Glutamatergic neuron (in vitro differentiated cells): ENCODE measurements around the gene PLD1. TPM values are rescaled to one million over a fixed set of nuclear protein-coding genes. Genes with fewer than 3 reads are reported as not detected.

Source experiments
- DNase-seq: peaks from one replicate; pipeline ENCODE4 v3.0.0; 2022
- H3K27ac Mint-ChIP-seq: one replicate; pipeline ENCODE4 v1.8.0; 2020; ENCODE audit warnings: mild to moderate bottlenecking, mixed read lengths, inconsistent platforms; ENCODE audit not compliant: unreplicated experiment
- H3K27me3 Mint-ChIP-seq: one replicate; pipeline ENCODE4 v1.8.0; 2020; ENCODE audit warnings: mild to moderate bottlenecking, moderate library complexity, mixed read lengths, inconsistent platforms; ENCODE audit not compliant: unreplicated experiment
- H3K36me3 Mint-ChIP-seq: one replicate; pipeline ENCODE4 v1.8.0; 2020; ENCODE audit warnings: mild to moderate bottlenecking, mixed read lengths, inconsistent platforms; ENCODE audit not compliant: unreplicated experiment
- H3K4me1 Mint-ChIP-seq: one replicate; pipeline ENCODE4 v1.8.0; 2020; ENCODE audit warnings: mild to moderate bottlenecking, low read depth, mixed read lengths, inconsistent platforms; ENCODE audit not compliant: unreplicated experiment
- H3K4me3 Mint-ChIP-seq: one replicate; pipeline ENCODE4 v1.8.0; 2020; ENCODE audit warnings: mild to moderate bottlenecking, mixed read lengths, inconsistent platforms; ENCODE audit not compliant: unreplicated experiment
- H3K9me3 Mint-ChIP-seq: one replicate; pipeline ENCODE4 v1.8.0; 2020; ENCODE audit warnings: mild to moderate bottlenecking, moderate library complexity, mixed read lengths, inconsistent platforms; ENCODE audit not compliant: unreplicated experiment
- total RNA-seq: library from RNA; stranded (reverse); fragmentation: NEBNext Ultra II Directional; extraction: Animal tissue kit (Norgen Biotek cat#: 25700); gene quantifications from one replicate; pipeline ENCODE4 v1.2.1, GENCODE V29; 2021; ENCODE audit not compliant: unreplicated experiment
- TF ChIP-seq, protein P1 (sequence below): fragments of 200-600 bp; sonication (generic); IDR thresholded peaks from one replicate; pipeline ENCODE4 v1.5.0; 2021; ENCODE audit not compliant: partially characterized antibody, unreplicated experiment

The PLD1 gene
- total RNA-seq, 1 donor from 2014 or later, result 0.61 TPM

DNA sequence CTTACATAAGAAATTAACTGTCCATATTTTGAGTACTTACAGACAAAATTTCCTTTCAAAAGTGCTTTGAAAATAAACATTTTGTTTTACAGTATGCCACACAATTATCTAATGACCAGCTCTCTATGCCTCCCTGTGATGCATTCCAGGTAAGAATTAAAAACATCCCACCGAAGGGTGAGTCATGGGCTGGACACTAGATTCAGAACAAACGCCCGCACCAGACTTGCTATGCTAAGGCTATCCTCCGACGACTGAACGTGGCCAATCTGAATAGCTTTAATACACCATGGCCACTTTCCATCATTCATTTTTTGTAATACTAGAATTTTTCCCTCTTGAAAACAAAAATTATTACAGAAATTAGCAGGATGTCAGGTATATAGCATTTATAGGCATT lies 210.3 kb downstream of the PLD1 start:
- Mint-ChIP-seq H3K4me3 (no peak overlapping the region), H3K9me3 (no peaks in the 10 kb centered on the region), H3K4me1 (peaks cover 2% of the 10 kb centered on the region), H3K27ac (no peak overlapping the region), H3K27me3 (no peaks in the 10 kb centered on the region), H3K36me3 (no peaks in the 10 kb centered on the region)
- no peak for DNase-seq
- TF ChIP-seq, protein P1, sequence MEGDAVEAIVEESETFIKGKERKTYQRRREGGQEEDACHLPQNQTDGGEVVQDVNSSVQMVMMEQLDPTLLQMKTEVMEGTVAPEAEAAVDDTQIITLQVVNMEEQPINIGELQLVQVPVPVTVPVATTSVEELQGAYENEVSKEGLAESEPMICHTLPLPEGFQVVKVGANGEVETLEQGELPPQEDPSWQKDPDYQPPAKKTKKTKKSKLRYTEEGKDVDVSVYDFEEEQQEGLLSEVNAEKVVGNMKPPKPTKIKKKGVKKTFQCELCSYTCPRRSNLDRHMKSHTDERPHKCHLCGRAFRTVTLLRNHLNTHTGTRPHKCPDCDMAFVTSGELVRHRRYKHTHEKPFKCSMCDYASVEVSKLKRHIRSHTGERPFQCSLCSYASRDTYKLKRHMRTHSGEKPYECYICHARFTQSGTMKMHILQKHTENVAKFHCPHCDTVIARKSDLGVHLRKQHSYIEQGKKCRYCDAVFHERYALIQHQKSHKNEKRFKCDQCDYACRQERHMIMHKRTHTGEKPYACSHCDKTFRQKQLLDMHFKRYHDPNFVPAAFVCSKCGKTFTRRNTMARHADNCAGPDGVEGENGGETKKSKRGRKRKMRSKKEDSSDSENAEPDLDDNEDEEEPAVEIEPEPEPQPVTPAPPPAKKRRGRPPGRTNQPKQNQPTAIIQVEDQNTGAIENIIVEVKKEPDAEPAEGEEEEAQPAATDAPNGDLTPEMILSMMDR, result no peak

DNA sequence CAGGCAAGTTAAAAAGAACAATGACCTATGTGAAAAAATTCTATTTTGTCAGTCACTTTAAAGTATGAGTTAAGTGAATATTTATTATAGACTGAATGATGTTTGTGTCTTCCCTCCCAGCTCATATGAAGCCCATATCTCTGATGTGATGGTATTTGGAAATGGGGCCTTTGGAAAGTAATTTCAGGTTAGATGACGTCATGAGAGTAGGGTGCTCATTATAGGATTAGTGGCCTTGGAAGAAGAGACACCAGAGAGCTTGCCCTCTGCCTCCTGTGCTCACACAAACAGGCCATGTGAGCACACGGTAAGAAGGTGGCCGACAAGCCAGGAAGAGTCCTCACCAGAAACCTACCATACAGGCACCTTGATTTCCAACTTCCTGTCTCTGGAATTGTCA lies 211.3 kb downstream of the PLD1 start:
- no peak for DNase-seq
- H3K9me3 Mint-ChIP-seq, result no peaks in the 10 kb centered on the region
- TF ChIP-seq, protein P1, result no peak
- H3K27me3 Mint-ChIP-seq, result no peaks in the 10 kb centered on the region
- no peak overlapping the region for H3K4me3 Mint-ChIP-seq
- no peak overlapping the region for H3K27ac Mint-ChIP-seq
- H3K36me3 Mint-ChIP-seq, result no peaks in the 10 kb centered on the region
- H3K4me1 Mint-ChIP-seq, result no peaks in the 10 kb centered on the region

DNA sequence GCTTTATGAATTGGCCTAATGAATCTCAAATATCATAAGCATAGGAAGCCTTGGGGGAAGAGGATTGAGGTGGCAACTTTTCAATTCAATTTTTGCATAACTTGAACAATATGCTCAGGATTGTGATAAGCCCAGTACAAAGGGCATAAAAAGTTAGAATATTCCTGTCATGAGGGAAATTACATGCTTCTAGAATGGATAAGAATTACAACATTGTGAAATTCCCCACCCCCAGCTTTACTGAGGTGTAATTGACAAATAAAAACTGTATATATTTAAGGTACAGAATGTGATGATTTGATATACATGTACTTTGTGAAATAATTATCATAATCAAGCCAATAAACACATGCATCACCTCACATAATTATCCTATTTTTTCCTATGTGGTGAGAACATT lies 217.5 kb downstream of the PLD1 start:
- H3K4me3 Mint-ChIP-seq, result no peak overlapping the region
- no peak for DNase-seq
- H3K27ac Mint-ChIP-seq, result no peak overlapping the region
- TF ChIP-seq, protein P1, result no peak
- no peaks in the 10 kb centered on the region for H3K27me3 Mint-ChIP-seq
- H3K9me3 Mint-ChIP-seq, result no peaks in the 10 kb centered on the region
- no peaks in the 10 kb centered on the region for H3K36me3 Mint-ChIP-seq
- H3K4me1 Mint-ChIP-seq, result no peaks in the 10 kb centered on the region

DNA sequence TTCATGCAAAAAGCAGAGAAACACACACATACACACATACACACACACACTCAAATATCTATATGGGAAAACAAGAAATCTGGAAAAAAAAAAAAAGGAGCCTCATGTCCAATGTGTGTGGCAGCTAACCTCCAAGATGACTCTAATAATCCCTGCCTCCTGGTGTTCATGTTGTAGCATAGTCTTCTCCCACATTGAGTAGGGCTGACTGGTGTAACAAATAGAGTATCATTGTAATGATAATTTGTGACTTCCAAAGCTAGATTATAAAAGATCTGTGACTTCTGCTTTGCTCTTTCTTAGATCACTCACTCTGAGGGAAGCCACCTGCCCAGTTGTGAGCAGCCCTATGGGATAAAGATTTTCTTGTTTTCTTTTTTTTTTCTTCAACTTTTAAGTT lies 219.2 kb downstream of the PLD1 start:
- Mint-ChIP-seq H3K4me3 (no peak overlapping the region), H3K27me3 (no peaks in the 10 kb centered on the region), H3K9me3 (no peaks in the 10 kb centered on the region), H3K4me1 (no peaks in the 10 kb centered on the region), H3K36me3 (no peaks in the 10 kb centered on the region), H3K27ac (no peak overlapping the region)
- TF ChIP-seq, protein P1, result no peak
- no peak for DNase-seq

DNA sequence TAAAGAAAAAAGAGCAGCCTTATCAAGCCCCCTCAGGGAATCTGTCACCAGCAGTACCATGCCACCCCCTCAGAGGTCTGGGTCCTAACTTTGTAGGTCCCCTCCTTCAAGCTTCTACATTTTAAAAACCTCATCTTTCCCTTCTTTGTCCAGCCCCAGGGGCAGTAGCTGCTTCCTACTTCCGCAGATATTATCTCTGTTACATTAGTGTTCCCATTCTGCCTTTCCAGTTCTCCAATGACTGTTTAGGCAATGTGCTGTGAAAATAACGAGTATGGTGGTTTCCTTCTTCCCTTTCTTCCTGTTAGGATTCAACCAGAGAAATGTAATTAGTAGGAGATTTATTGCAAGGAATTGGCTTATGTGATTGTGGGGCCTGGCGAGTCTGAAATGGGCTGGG lies 224.0 kb downstream of the PLD1 start:
- H3K27me3 Mint-ChIP-seq, result no peaks in the 10 kb centered on the region
- no peaks in the 10 kb centered on the region for H3K4me1 Mint-ChIP-seq
- no peaks in the 10 kb centered on the region for H3K36me3 Mint-ChIP-seq
- DNase-seq, result no peak
- TF ChIP-seq, protein P1, result no peak
- no peak overlapping the region for H3K4me3 Mint-ChIP-seq
- no peak overlapping the region for H3K27ac Mint-ChIP-seq
- no peaks in the 10 kb centered on the region for H3K9me3 Mint-ChIP-seq
